Activated naive CD4-positive, alpha-beta T cell treated with anti-CD3 and anti-CD28 coated beads for 36 hours (primary cell): ENCODE results near the gene ZCWPW1. TPM values are rescaled to one million over a fixed set of nuclear protein-coding genes. Genes with fewer than 3 reads are reported as not detected.
A peak's percentile ranks its signal among the peaks of the same experiment; 100 is the strongest.
"Not testable (repeated sequence)": the region's sequence is repeated elsewhere in the genome, so short reads cannot be mapped to it uniquely, and the experiment has no call there.

Source experiments
- CTCF ChIA-PET: fragments of 350-600 bp; sonication (Branson Sonifier 250); formaldehyde crosslinking; loops from one replicate; lab custom pipeline; 2021; ENCODE audit warnings: antibody characterized with exemption; lab: Charles Lee
- DNase-seq: peaks from one replicate; pipeline ENCODE4 v3.0.0-alpha.2; 2020
- H3K27ac Mint-ChIP-seq: one replicate; pipeline ENCODE4 v1.8.0; 2021; ENCODE audit warnings: mild to moderate bottlenecking, mixed read lengths
- H3K27me3 Mint-ChIP-seq: one replicate; pipeline ENCODE4 v1.8.0; 2021; ENCODE audit warnings: low read depth, mixed read lengths
- H3K36me3 Mint-ChIP-seq: one replicate; pipeline ENCODE4 v1.8.0; 2021; ENCODE audit warnings: low read depth, mixed read lengths
- H3K4me1 Mint-ChIP-seq: one replicate; pipeline ENCODE4 v1.8.0; 2021; ENCODE audit warnings: low read depth, mixed read lengths
- H3K4me3 Mint-ChIP-seq: one replicate; pipeline ENCODE4 v1.8.0; 2021; ENCODE audit warnings: mild to moderate bottlenecking, moderate library complexity, mixed read lengths
- H3K9me3 Mint-ChIP-seq: one replicate; pipeline ENCODE4 v1.8.0; 2021; ENCODE audit warnings: mixed read lengths
- intact Hi-C: fragments of 100-400 bp; cut with micrococcal nuclease; formaldehyde crosslinking; loops from one replicate; pipeline ENCODE4 v1.15.1; 2023
- total RNA-seq, 2 experiments: library from RNA; stranded (reverse); gene quantifications; one replicate each; pipeline ENCODE4 v1.2.3, GENCODE V29; 2021

Gene ZCWPW1
- total RNA-seq, 2 experiments from 2014 or later, result 3.5 to 5.2 TPM

DNA sequence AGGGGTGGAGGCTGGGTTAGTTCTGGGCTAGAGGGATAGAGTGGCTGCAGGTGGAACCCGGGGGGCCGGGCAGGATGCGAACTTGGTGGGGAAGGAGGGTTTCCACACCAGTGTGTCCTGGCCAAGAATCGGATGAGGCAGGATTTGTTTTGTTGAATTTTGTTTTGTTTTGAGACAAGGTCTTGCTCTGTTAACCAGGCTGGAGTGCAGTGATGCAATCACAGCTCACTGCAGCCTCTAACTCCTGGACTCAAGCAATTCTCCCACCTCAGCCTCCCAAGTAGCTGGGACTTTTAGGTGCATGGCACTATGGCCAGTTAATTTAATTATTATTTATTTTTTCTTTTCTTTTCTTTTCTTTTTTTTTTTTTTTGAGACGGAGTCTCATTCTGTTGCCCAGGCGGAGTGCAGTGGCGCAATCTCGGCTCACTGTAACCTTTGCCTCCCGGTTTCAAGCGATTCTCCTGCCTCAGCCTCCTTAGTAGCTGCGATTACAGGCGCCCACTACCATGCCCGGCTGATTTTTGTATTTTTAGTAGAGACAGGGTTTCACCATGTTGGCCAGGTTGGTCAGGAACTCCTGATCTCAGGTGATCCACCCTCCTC, 20.8 kb upstream of the ZCWPW1 start:
- CTCF ChIA-PET, result interaction anchor here (0.6 to 2.1 kb wide), 8 partner anchors 10 to 268 kb away, joined by 3 to 10 read pairs (median 4); partner anchors contain the start of genes PPP1R35 and SPACDR
- H3K9me3 Mint-ChIP-seq, result no peaks in the 10 kb centered on the region
- no peak overlapping the region for H3K27ac Mint-ChIP-seq
- no peak overlapping the region for H3K4me3 Mint-ChIP-seq
- H3K4me1 Mint-ChIP-seq, result peaks cover 26% of the 10 kb centered on the region
- intact Hi-C loops, result no loop called here
- no peaks in the 10 kb centered on the region for H3K27me3 Mint-ChIP-seq
- DNase-seq, result no peak
- H3K36me3 Mint-ChIP-seq, result no peaks in the 10 kb centered on the region

DNA sequence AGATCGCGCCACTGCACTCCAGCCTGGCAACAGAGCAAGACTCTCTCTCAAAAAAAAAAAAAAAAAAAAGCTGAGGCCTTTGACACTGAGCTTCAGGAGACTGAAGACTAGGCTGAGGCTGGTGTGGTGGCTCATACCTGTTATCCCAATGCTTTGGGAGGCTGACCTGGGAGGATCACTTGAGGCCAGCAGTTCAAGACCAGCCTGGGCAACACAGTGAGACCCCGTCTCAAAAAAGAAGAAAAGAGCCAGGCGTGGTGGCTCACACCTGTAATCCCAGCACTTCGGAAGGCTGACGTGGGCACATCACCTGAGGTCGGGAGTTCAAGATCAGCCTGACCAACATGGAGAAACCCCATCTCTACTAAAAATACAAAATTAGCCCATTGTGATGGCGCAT, 18.9 kb upstream of the ZCWPW1 start:
- H3K4me3 Mint-ChIP-seq, DNase-seq, H3K36me3 Mint-ChIP-seq, intact Hi-C loops, H3K9me3 Mint-ChIP-seq, H3K27ac Mint-ChIP-seq, H3K27me3 Mint-ChIP-seq: not testable (repeated sequence)
- CTCF ChIA-PET, result interaction anchor here (0.6 to 1.6 kb wide), 3 partner anchors 7 to 35 kb away, joined by 3 read pairs; no protein-coding TSS in a partner anchor
- H3K4me1 Mint-ChIP-seq, result peaks cover 20% of the 10 kb centered on the region

DNA sequence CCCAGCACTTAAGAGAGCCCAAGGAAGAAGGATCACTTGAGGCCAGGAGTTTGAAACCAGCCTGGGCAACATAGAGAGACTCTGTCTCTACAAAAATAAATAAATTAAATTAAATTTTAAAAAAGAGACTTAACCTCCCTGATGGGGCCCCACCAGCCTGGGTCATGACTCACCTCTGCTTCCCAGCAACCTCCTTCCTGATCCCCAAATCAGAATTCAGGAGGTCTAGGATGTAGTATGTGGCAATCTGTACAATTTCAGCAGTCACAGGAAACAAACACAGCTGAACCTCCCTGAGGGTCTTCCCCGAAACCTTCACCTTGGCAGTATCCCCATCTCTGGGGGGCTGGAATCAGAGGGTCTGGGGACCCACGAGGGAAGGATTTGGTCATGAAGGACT, 17.5 kb upstream of the ZCWPW1 start:
- intact Hi-C loops, result no loop called here
- DNase-seq, result no peak
- CTCF ChIA-PET, result interaction anchor here (0.7 to 1.7 kb wide), 4 partner anchors 9 to 184 kb away, joined by 3 read pairs; no protein-coding TSS in a partner anchor
- Mint-ChIP-seq H3K27me3 (no peaks in the 10 kb centered on the region), H3K4me1 (peaks cover 20% of the 10 kb centered on the region), H3K4me3 (no peak overlapping the region), H3K9me3 (no peaks in the 10 kb centered on the region), H3K36me3 (no peaks in the 10 kb centered on the region), H3K27ac (no peak overlapping the region)

DNA sequence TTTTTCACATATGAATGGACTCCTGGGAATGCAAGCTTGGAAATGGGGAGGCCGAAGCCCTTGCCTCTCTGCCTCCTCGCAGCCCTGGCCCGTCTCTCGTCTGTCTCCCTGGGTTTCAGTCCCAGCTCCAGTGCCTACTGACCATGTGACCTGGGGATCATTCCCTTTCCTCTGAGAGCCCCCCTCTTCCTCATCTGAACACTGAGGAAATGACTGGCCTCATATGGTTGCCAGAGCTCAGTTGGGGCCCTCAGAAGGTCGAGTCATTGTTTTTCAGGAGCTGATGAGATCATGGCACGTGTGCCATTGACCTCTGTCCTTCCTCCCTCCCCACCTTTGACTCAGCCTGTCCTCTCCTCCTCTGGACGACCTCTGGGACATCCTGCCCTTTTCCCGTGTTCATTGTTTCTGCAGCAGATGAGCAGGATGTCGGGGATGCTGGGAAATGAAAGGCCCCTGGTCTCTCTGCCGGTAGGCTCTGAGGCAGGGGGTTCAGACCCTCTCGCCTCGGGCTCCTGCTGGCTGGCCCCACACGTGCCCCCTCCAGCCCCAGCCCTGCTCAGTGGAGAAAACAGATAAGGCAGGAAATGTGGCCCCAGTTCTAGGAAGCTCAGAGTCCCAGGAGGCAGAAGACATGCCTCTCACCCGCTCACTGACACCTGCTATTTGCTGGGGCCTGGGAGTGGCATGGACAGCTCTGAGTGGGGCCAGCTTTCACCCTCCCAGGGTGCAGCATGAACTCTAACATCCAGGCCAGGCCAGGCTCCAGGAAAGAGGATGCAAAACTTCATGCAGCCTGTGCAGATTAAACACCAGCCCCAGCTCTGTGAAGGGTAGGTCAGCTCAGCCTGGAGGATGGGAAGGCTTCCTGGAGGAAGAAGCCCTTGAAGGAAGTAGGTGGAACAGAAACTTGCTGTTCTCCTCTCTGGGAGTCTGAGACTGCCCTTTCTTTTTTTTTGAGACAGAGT, 16.1 kb upstream of the ZCWPW1 start:
- peak; percentile 45 for DNase-seq
- H3K36me3 Mint-ChIP-seq, result no peaks in the 10 kb centered on the region
- intact Hi-C loops, result no loop called here
- no peaks in the 10 kb centered on the region for H3K9me3 Mint-ChIP-seq
- H3K4me3 Mint-ChIP-seq, result no peak overlapping the region
- H3K27ac Mint-ChIP-seq, result peak overlapping the region; percentile 63
- CTCF ChIA-PET, result interaction anchor here (0.5 to 1.7 kb wide), 7 partner anchors 9 to 312 kb away, joined by 3 to 6 read pairs (median 3); no protein-coding TSS in a partner anchor
- H3K4me1 Mint-ChIP-seq, result peaks cover 14% of the 10 kb centered on the region
- H3K27me3 Mint-ChIP-seq, result no peaks in the 10 kb centered on the region

DNA sequence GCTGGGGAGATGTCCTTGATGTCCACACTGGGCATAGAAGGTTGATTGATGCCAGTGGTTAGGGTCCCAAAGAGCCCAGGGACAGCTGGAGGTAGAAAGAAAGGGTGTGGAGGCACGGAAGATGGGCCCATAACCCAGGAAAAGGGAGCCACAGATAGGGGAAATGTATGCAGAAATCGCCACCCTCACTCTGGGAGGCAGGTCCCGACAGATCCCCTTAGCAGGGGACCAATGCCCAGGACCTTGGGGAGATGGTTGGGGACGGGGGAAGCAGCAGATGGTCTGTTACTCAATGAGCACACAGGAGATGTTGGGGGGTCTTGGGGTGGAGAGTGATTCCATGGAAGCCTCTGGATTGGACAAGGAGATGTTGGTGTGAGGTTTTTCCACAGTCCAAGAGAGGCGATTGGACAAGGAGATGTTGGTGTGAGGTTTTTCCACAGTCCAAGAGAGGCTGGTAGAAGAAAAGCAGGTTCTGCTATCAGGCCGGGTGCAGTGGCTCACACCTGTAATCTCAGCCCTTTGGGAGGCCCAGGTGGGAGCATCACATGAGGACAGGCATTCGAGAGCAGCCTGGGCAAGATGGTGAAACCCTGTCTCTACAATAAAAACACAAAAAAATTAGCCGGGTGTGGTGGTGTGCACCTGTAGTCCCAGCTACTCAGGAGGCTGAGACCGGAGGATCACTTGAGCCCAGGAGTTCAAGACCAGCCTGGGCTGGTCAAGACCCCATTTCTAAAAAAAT, 14.8 kb upstream of the ZCWPW1 start:
- H3K27me3 Mint-ChIP-seq, result no peaks in the 10 kb centered on the region
- H3K4me3 Mint-ChIP-seq, result no peak overlapping the region
- H3K9me3 Mint-ChIP-seq, result no peaks in the 10 kb centered on the region
- H3K36me3 Mint-ChIP-seq, result no peaks in the 10 kb centered on the region
- H3K27ac Mint-ChIP-seq, result no peak overlapping the region
- intact Hi-C loops, result no loop called here
- peaks cover 14% of the 10 kb centered on the region for H3K4me1 Mint-ChIP-seq
- DNase-seq, result no peak
- CTCF ChIA-PET, result interaction anchor here (0.6 to 1.4 kb wide), 3 partner anchors 13 to 262 kb away, joined by 3 to 4 read pairs (median 3); no protein-coding TSS in a partner anchor

DNA sequence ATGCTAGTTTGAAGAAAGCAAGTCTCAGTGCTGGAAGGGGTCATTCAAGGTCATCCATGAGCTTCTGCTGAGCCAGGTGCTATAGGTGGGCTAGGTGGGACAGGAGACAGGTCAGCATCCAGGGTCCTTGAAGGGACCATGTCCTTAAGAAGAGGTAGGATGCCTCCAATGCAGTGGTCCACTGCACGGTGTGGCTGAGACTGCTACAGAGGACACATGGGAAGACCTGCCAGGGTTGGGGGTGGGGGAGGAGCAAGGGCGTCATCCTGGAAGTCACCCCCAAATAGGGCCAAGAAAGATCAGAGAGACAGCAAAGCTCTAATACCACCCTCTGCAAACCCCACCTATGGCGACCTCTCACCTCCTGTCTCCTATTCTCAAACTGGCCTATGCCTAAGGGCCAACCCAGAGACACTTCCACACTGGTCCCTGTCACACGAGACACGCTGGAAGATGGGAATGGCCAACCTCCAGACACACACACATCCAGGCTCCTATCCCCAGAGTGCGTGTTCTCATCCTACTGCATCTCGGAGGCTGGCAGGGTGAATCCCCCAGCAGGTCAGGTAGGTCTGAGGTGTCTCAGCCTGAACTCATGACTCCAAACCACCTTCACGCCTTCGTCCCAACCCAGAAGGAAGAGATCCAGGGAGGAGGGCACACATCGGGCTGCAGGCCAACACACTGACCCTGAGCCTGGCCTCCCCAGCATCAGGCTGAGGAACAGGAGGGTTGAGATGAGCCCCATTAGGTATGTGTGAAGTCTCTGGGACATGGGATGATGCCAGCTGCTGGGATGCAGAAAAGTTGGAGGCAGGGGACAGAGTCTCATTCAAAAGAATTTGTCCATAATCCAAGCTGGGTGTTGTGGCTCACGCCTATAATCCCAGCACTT, 13.4 kb upstream of the ZCWPW1 start:
- Mint-ChIP-seq H3K4me3 (no peak overlapping the region), H3K36me3 (no peaks in the 10 kb centered on the region), H3K9me3 (no peaks in the 10 kb centered on the region), H3K27ac (no peak overlapping the region), H3K4me1 (peaks cover 14% of the 10 kb centered on the region), H3K27me3 (no peaks in the 10 kb centered on the region)
- no peak for DNase-seq
- intact Hi-C loops, result no loop called here
- CTCF ChIA-PET, result interaction anchor here (0.6 to 0.8 kb wide), 2 partner anchors 66 to 263 kb away, joined by 3 read pairs; no protein-coding TSS in a partner anchor

DNA sequence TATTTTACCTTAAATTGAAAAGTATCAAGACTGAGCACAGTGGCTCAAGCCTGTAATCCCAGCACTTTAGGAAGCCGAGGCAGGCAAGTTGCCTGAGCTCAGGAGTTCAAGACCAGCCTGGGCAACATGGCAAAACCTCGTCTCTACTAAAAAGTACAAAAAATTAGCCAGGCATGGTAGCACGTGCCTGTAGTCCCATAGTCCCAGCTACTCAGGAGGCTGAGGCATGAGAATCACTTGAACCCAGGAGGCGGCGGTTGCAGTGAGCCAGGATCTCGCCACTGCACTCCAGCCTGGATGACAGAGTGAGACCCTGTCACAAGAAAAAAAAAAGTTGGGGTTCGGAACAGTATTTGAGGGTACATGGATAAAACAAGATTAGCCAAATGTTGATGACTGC, 10.7 kb upstream of the ZCWPW1 start:
- peaks cover 17% of the 10 kb centered on the region for H3K36me3 Mint-ChIP-seq
- H3K4me3 Mint-ChIP-seq, H3K27me3 Mint-ChIP-seq, H3K9me3 Mint-ChIP-seq, DNase-seq, H3K27ac Mint-ChIP-seq, intact Hi-C loops: not testable (repeated sequence)
- H3K4me1 Mint-ChIP-seq, result peaks cover 17% of the 10 kb centered on the region
- CTCF ChIA-PET, result interaction anchor here (2.7 kb wide), 1 partner anchor 11 kb away, joined by 10 read pairs; no protein-coding TSS in a partner anchor

DNA sequence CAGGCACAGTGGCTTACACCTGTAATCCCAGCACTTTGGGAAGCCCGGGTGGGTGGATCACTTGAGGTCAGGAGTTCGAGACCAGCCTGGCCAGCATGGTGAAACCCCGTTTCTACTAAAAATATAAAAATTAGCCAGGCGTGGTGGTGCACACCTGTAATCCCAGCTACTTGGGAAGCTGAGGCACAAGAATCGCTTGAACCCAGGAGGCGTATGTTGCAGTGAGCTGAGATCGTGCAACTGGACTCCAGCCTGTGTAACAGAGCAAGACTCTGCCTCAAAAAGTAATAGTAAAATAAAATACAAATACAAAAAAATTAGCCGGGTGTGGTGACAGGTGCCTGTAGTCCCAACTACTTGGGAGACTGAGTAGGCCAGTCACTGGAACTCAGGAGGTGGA, 10.2 kb upstream of the ZCWPW1 start:
- intact Hi-C loops, DNase-seq, H3K4me3 Mint-ChIP-seq, H3K9me3 Mint-ChIP-seq, H3K27ac Mint-ChIP-seq, H3K27me3 Mint-ChIP-seq: not testable (repeated sequence)
- Mint-ChIP-seq H3K4me1 (peaks cover 21% of the 10 kb centered on the region), H3K36me3 (peaks cover 22% of the 10 kb centered on the region)
- CTCF ChIA-PET, result interaction anchor here (0.7 to 2.7 kb wide), 2 partner anchors 11 to 706 kb away, joined by 3 to 10 read pairs; no protein-coding TSS in a partner anchor

- CTCF ChIA-PET, result interaction anchor here (0.6 to 2.7 kb wide), 4 partner anchors 12 to 706 kb away, joined by 3 to 10 read pairs (median 6); no protein-coding TSS in a partner anchor
- Mint-ChIP-seq H3K9me3 (no peaks in the 10 kb centered on the region), H3K4me1 (peaks cover 26% of the 10 kb centered on the region), H3K4me3 (no peak overlapping the region), H3K27ac (peak overlapping the region; percentile 50), H3K36me3 (peaks cover 26% of the 10 kb centered on the region), H3K27me3 (no peaks in the 10 kb centered on the region)
- no peak for DNase-seq
- intact Hi-C loops, result no loop called here
Measured at GRCh38 chr7:100438172-100438571, 9.7 kb upstream of the ZCWPW1 start.

DNA sequence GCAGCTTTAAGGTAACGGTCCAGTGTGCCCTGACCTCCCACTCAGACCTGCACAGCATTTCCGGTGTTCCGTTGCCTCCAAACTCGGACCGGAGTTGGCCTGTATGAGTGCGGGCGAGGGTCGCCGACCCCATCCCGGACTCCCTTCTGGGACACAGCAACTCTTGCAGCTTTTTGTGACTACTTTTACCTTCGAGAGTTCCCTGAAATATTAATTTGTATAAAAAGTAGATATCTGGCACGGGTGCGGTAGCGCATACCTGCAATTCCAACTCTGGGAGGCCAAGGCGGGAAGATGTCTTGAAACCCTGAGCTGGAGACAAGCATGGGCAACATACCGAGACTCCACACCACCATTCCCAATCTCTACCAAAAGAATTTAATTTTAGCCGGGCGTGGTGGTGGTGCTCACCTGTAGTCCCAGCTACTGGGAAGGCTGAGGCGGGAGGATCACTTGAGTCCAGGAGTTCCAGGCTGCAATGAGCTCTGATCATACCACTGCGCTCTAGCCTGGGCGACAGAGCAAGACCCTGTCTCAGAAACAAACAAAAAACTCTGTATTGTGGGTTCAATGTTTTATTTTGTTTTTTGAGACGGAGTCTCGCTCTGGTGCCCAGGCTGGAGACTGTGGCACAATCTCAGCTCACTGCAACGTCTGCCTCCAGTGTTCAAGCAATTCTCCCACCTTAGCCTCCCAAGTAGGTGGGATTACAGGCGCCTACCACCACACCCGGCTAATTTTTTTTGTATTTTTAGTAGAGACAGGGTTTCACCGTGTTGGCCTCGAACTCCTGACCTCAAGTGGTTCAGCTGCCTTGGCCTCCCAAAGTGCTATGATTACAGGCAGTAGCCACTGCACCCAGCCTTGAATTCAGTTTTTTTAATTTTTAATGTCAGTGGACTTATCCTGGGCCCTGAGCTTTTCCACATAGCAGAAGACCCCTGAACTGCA, 8.9 kb upstream of the ZCWPW1 start:
- Mint-ChIP-seq H3K27me3 (no peaks in the 10 kb centered on the region), H3K36me3 (peaks cover 34% of the 10 kb centered on the region), H3K4me1 (peaks cover 34% of the 10 kb centered on the region), H3K4me3 (peak overlapping the region; percentile 94), H3K9me3 (no peaks in the 10 kb centered on the region), H3K27ac (peak overlapping the region; percentile 97)
- intact Hi-C loops, result no loop called here
- CTCF ChIA-PET, result interaction anchor here (0.6 to 1.4 kb wide), 7 partner anchors 15 to 707 kb away, joined by 3 to 8 read pairs (median 4); partner anchors contain the start of gene POP7
- no peak for DNase-seq
